Liver (tissue), 9 donors: ENCODE data around the gene GATA6. TPM values are rescaled to one million over a fixed set of nuclear protein-coding genes. Genes with fewer than 3 reads are reported as not detected.

Experiments
- DNase-seq: peaks from one replicate; pipeline ENCODE4 v3.0.0-alpha.2; 2017; ENCODE audit warnings: low spot score
- H3K27ac ChIP-seq, 2 donors: one replicate each; pipeline ENCODE4 v1.7.0; 2013; ENCODE audit warnings: inconsistent platforms in 2 of 2, low read length in 2 of 2, control low read depth in 1 of 2, low read depth in 1 of 2, mild to moderate bottlenecking in 1 of 2
- H3K27me3 ChIP-seq, 4 donors: one replicate each; pipeline versions ENCODE4 v1.6.1 to v1.7.0; 2013; ENCODE audit warnings: low read length in 3 of 4, inconsistent platforms in 1 of 4, mild to moderate bottlenecking in 1 of 4, moderate library complexity in 1 of 4; ENCODE audit not compliant: control insufficient read depth in 4 of 4, insufficient read depth in 4 of 4
- H3K36me3 ChIP-seq, 4 donors: one replicate each; pipeline versions ENCODE4 v1.6.1 to v1.7.0; 2013; ENCODE audit warnings: low read length in 3 of 4, mild to moderate bottlenecking in 3 of 4, low read depth in 1 of 4, moderate library complexity in 1 of 4; ENCODE audit not compliant: control insufficient read depth in 4 of 4, insufficient read depth in 3 of 4
- H3K4me1 ChIP-seq, 4 donors: one replicate each; pipeline versions ENCODE4 v1.6.1 to v1.7.0; 2013; ENCODE audit warnings: low read length in 3 of 4, mild to moderate bottlenecking in 3 of 4, moderate library complexity in 1 of 4; ENCODE audit not compliant: control insufficient read depth in 4 of 4, insufficient read depth in 4 of 4
- H3K4me3 ChIP-seq, 3 donors: one replicate each; pipeline versions ENCODE4 v1.6.1 to v1.7.0; 2013; ENCODE audit warnings: low read length in 3 of 3, control low read depth in 1 of 3, low read depth in 1 of 3, mild to moderate bottlenecking in 1 of 3
- H3K9ac ChIP-seq, 2 donors: one replicate each; pipeline ENCODE4 v1.7.0; 2013; ENCODE audit warnings: low read length in 2 of 2, mild to moderate bottlenecking in 2 of 2, moderate library complexity in 2 of 2, control low read depth in 1 of 2, low read depth in 1 of 2
- H3K9me3 ChIP-seq, 4 donors: one replicate each; pipeline versions ENCODE4 v1.6.1 to v1.7.0; 2013; ENCODE audit warnings: low read length in 3 of 4; ENCODE audit not compliant: control insufficient read depth in 4 of 4
- EGR1 ChIP-seq, 2 donors: IDR thresholded peaks; 2 replicates each; pipeline ENCODE4 v1.6.1; 2016 to 2018; ENCODE audit warnings: antibody characterized with exemption in 2 of 2, low read depth in 2 of 2
- FOXA1 ChIP-seq: IDR thresholded peaks from 2 replicates; pipeline ENCODE4 v1.6.1; 2016; ENCODE audit warnings: antibody characterized with exemption
- FOXA2 ChIP-seq: IDR thresholded peaks from 2 replicates; pipeline ENCODE4 v1.6.1; 2016; ENCODE audit warnings: antibody characterized with exemption
- GABPA ChIP-seq, 2 donors: IDR thresholded peaks in 1 of 2; conservative IDR thresholded peaks in 1 of 2; 2 replicates each; pipeline ENCODE4 v1.6.1; 2016; ENCODE audit warnings: antibody characterized with exemption in 2 of 2, mild to moderate bottlenecking in 1 of 2, moderate library complexity in 1 of 2
- HNF4A ChIP-seq, 2 donors: conservative IDR thresholded peaks; 2 replicates each; pipeline ENCODE4 v1.6.1; 2016; ENCODE audit warnings: antibody characterized with exemption in 2 of 2, mild to moderate bottlenecking in 2 of 2
- HNF4G ChIP-seq: IDR thresholded peaks from 2 replicates; pipeline ENCODE4 v1.6.1; 2016; ENCODE audit warnings: antibody characterized with exemption
- RAD21 ChIP-seq, 2 donors: IDR thresholded peaks; 2 replicates each; pipeline ENCODE4 v1.6.1; 2016; ENCODE audit warnings: antibody characterized with exemption in 2 of 2, mild to moderate bottlenecking in 2 of 2
- REST ChIP-seq: IDR thresholded peaks from 2 replicates; pipeline ENCODE4 v1.6.1; 2016; ENCODE audit warnings: antibody characterized with exemption, mild to moderate bottlenecking
- RXRA ChIP-seq, 2 donors: IDR thresholded peaks; 2 replicates each; pipeline ENCODE4 v1.6.1; 2017 to 2018; ENCODE audit warnings: antibody characterized with exemption in 2 of 2, mild to moderate bottlenecking in 1 of 2
- SP1 ChIP-seq: IDR thresholded peaks from 2 replicates; pipeline ENCODE4 v1.6.1; 2018; ENCODE audit warnings: antibody characterized with exemption, mild to moderate bottlenecking
- TAF1 ChIP-seq: conservative IDR thresholded peaks from 2 replicates; pipeline ENCODE4 v1.6.1; 2016; ENCODE audit warnings: antibody characterized with exemption, mild to moderate bottlenecking
- YY1 ChIP-seq: IDR thresholded peaks from 2 replicates; pipeline ENCODE4 v1.6.1; 2016; ENCODE audit warnings: antibody characterized with exemption, mild to moderate bottlenecking
- WGBS: extraction: QIAGEN DNeasy Blood & Tissue Kit; methylation state at CpG from one replicate; pipeline ENCODE4 v1.1.7; 2013; 5-methylcytosine and 5-hydroxymethylcytosine counted together
- polyA plus RNA-seq, 2 donors: library from polyadenylated mRNA; stranded (reverse) in 1 of 2; unstranded in 1 of 2; fragments of 200-250 nt in 1 of 2; fragments of >200 nt in 1 of 2; fragmentation: Nextera tagmentation in 1 of 2; extraction: Ambion mirVana in 1 of 2; gene quantifications; one replicate each; pipeline versions ENCODE4 v1.2.1 to v1.2.3, GENCODE V29; 2013 to 2015
- total RNA-seq, 2 donors: library from RNA; depleted of rRNA; stranded (reverse); fragments of >200 nt; gene quantifications; one replicate each; pipeline ENCODE4 v1.2.3, GENCODE V29; 2014
- TF ChIP-seq, protein P1 (sequence below): IDR thresholded peaks from 2 replicates; pipeline ENCODE4 v1.6.1; 2016; ENCODE audit warnings: antibody characterized with exemption
- TF ChIP-seq, protein P2 (sequence below): fragments of 150-350 bp; IDR thresholded peaks from 2 replicates; pipeline ENCODE4 v1.5.1; 2017; ENCODE audit warnings: improper control_type of control experiment, low read depth, low read length; ENCODE audit not compliant: missing input control
- TF ChIP-seq, protein P3 (sequence below): IDR thresholded peaks from 2 replicates; pipeline ENCODE4 v1.6.1; 2016; ENCODE audit warnings: antibody characterized with exemption
- TF ChIP-seq, protein P4 (sequence below): IDR thresholded peaks from 2 replicates; pipeline ENCODE4 v1.6.1; 2016; ENCODE audit warnings: antibody characterized with exemption
- donor health status: healthy.
- donor health status: healthy.
- donor health status: healthy.
- donor health status: healthy.
- donor health status: healthy.

The GATA6 gene
- total and polyA plus RNA-seq, 4 donors = 1.8 to 6.6 (median 4.9) TPM

DNA sequence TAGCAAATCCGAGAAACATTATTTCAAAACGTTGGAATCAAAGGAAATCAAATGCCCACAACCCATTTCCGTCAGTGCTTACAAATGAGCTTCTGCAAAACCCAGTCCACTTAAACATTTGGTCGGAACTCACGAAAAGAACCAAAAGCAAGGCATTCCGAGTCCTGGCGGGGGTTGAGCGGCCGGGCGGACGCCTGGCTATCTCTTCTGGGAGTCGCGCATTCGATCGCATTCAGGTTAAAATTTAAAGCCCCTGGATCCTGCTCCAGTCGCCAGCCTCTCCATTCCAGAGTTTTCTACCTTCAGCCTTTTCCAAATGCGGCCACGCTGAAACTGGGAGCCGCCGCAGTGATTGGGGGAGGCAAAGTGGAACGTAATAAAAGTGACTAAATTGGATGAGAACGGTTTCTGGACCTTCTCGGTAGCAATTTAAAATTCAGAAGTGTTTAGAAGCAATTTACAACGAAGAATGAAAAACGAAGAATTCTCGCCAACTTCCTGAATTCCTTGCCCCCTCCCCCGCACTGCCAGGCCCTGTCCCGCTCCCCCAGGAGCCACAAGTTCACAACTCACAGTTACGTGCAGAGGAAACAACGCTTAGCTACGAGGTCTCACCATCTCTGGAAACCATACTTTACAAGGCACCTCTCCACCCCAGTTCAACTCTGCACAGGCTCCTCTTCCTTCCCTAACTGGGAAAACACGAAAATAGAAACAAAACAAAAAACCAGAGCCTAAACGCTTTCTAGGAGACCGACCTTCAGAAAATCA lies 1.7 kb upstream of the GATA6 start:
- TF ChIP-seq, protein P1, sequence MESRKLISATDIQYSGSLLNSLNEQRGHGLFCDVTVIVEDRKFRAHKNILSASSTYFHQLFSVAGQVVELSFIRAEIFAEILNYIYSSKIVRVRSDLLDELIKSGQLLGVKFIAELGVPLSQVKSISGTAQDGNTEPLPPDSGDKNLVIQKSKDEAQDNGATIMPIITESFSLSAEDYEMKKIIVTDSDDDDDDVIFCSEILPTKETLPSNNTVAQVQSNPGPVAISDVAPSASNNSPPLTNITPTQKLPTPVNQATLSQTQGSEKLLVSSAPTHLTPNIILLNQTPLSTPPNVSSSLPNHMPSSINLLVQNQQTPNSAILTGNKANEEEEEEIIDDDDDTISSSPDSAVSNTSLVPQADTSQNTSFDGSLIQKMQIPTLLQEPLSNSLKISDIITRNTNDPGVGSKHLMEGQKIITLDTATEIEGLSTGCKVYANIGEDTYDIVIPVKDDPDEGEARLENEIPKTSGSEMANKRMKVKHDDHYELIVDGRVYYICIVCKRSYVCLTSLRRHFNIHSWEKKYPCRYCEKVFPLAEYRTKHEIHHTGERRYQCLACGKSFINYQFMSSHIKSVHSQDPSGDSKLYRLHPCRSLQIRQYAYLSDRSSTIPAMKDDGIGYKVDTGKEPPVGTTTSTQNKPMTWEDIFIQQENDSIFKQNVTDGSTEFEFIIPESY = peak; percentile 12
- TF ChIP-seq REST (peak; percentile 73), HNF4G (no peak), RAD21 (IDR thresholded peaks at IDR 0.05) (peak in 1 of 2 donors; percentile 36), SP1 (peak; percentile 18), RXRA (IDR thresholded peaks at IDR 0.05) (peak; percentile 25 to 46), TAF1 (peak; percentile 62), EGR1 (IDR thresholded peaks at IDR 0.05; ENCODE audit: low read depth in 2 of 2) (no peak), YY1 (peak; percentile 44)
- TF ChIP-seq, protein P2, sequence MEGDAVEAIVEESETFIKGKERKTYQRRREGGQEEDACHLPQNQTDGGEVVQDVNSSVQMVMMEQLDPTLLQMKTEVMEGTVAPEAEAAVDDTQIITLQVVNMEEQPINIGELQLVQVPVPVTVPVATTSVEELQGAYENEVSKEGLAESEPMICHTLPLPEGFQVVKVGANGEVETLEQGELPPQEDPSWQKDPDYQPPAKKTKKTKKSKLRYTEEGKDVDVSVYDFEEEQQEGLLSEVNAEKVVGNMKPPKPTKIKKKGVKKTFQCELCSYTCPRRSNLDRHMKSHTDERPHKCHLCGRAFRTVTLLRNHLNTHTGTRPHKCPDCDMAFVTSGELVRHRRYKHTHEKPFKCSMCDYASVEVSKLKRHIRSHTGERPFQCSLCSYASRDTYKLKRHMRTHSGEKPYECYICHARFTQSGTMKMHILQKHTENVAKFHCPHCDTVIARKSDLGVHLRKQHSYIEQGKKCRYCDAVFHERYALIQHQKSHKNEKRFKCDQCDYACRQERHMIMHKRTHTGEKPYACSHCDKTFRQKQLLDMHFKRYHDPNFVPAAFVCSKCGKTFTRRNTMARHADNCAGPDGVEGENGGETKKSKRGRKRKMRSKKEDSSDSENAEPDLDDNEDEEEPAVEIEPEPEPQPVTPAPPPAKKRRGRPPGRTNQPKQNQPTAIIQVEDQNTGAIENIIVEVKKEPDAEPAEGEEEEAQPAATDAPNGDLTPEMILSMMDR = no peak
- TF ChIP-seq, protein P3, sequence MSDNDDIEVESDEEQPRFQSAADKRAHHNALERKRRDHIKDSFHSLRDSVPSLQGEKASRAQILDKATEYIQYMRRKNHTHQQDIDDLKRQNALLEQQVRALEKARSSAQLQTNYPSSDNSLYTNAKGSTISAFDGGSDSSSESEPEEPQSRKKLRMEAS = peak; percentile 30
- TF ChIP-seq, protein P4, sequence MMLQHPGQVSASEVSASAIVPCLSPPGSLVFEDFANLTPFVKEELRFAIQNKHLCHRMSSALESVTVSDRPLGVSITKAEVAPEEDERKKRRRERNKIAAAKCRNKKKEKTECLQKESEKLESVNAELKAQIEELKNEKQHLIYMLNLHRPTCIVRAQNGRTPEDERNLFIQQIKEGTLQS = no peak
- peaks cover 0 to 7% (median 0%) of the 10 kb centered on the region in 4 donors for H3K36me3 ChIP-seq
- H3K9me3 ChIP-seq = no peaks in the 10 kb centered on the region
- H3K4me3 ChIP-seq = peak overlapping the region; percentile 11 to 77 (median 72)
- peak overlapping the region; percentile 75 to 95 for H3K9ac ChIP-seq
- H3K27ac ChIP-seq = peak overlapping the region; percentile 95 to 100
- H3K27me3 ChIP-seq = no peaks in the 10 kb centered on the region
- H3K4me1 ChIP-seq = peaks cover 11 to 37% (median 19%) of the 10 kb centered on the region in 4 donors
- 2% methylated on average over 34 of the region's 34 CpGs for WGBS
- DNase-seq = peak; percentile 47

DNA sequence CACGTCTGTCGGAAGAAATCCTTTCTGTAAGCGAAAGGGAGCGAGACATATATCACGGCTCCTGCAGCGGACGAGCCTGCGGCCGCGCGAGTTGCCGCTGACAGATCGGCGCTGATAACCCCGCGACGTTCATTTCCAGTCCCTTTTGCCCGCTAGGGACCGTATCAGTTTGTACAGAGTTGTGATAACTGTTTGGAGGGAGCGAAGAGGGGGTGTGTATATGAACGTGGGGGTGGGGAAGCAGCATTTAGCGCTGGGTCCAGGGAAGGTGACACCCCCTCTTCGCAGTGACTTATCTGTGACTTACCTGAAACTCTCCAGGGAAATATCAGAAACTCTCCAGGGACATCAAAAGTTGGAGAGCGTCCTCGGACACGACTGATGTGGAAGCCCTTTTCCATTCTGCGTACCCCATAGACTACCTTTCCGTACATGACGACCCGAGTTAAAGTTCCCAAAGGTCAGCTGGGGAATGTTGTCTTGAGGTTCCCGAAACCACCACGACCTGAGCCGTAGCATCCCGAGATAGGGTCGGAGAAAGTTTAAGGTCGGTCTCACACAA lies 948 bp upstream of the GATA6 start:
- Histone ChIP-seq H3K9me3 (no peaks in the 10 kb centered on the region), H3K27me3 (no peaks in the 10 kb centered on the region), H3K36me3 (peaks cover 0 to 7% (median 0%) of the 10 kb centered on the region in 4 donors), H3K4me3 (peak overlapping the region; percentile 44 to 77 (median 72)), H3K27ac (peak overlapping the region; percentile 95 to 100), H3K4me1 (peaks cover 12 to 41% (median 21%) of the 10 kb centered on the region in 4 donors), H3K9ac (peak overlapping the region in 1 of 2 donors; percentile 95)
- under 1% methylated on average over 36 of the region's 36 CpGs for WGBS
- DNase-seq = peak; percentile 43
- TF ChIP-seq, protein P2 = peak; percentile 21
- TF ChIP-seq FOXA2 (no peak), RAD21 (IDR thresholded peaks at IDR 0.05) (peak; percentile 32 to 59), TAF1 (no peak), GABPA (IDR thresholded peaks at IDR 0.05 in 1 of 2, conservative IDR thresholded peaks at IDR 0.05 in 1 of 2) (no peak), FOXA1 (no peak), SP1 (no peak), HNF4A (conservative IDR thresholded peaks at IDR 0.05) (no peak)
